Head of caudate nucleus (tissue), 42 donors: Measurements from ENCODE around the gene PBXIP1.

Experiments used
- DNase-seq, 42 donors: peaks; one replicate each; pipeline versions ENCODE4 v3.0.0 to v3.0.0-alpha.2; 2020 to 2021; ENCODE audit warnings: mixed read lengths in 7 of 42
- intact Hi-C: fragments of 100-400 bp; cut with DNase I; formaldehyde crosslinking; loops from one replicate; pipeline ENCODE4 v1.15.0; 2022

The PBXIP1 gene

DNA sequence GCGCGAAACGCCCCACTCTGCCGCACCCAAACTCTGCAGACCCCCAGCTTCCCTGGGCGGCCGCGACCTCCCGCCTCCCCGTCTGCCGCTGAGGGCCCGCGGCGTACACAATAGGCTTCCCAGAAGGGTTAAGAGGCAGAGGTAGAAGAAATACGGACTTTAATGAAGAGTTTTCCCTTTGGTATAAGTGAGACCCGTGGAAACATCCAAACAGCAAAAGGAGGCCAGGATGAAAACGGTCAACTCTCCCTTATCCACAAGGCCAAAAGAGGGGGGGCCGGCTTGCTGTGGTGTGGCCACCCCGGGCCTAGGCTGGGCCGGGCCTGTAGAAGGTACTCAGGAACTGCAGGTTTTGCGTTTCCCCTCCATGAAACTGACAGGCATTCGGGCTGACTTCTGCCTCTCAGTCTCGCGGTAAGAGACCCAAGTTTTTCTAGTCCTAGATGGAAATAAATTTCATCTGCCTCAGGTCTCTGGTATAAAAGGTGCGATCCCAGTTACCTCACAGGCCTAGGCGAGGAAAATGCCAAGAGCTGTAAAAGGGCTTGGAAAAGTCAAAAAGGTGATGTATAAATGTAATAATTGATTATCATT, 6.4 kb upstream of the PBXIP1 start:
- intact Hi-C loops = no loop called here
- peak in 18 of 42 donors; percentile 12 to 71 (median 40) for DNase-seq

DNA sequence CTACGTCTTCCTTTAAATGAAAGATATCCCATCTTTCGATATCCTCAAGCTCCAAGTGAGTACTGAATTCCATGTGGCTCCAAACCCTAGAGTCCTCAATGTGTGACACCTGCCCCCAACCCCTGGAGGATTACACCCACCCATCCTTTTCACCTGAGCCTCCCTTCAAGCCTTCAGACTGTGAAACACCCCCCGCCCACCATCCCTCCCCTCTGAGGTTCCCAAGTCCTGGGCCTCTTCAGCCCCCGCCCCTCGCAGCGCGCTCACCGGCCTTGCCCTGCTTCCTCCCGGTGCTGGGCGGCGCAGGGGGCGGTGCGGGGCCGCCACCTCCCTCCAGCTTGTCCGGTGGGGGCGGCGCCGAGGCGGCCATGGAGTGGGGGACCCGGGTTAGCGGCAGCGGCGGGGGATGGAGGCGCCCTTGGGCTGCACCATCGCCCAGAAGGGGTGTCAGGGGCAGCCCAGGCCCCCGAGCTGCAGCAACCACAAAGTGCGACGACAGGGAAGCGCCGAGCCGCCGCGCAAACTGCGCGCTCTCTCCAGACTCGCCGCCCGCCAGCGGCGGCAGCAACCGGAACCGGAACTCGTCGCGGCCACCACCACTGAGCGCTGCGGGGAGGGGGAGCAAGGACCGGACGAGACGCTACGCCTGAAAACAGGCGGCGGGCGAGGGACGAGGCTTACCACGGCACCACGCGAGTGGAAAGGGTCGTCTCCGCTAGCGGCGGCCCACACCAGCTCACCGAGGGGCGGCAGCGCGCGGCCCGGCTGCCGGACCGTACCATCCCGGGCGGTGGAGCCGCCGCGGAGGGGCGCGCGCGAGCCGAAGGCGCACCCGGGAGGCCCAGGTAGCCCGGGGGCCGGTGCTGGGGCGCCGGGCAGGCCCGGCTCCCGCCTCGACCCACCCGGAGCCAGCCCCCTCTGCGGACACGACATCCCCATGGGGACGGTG, 5.6 kb upstream of the PBXIP1 start, which contains the start of gene PYGO2:
Gene PYGO2, minus strand, starts transcription at position 576 of the 949 bp plus-strand sequence. Its CDS starts 206 bp downstream, at position 370.
- intact Hi-C loops = no loop called here

DNA sequence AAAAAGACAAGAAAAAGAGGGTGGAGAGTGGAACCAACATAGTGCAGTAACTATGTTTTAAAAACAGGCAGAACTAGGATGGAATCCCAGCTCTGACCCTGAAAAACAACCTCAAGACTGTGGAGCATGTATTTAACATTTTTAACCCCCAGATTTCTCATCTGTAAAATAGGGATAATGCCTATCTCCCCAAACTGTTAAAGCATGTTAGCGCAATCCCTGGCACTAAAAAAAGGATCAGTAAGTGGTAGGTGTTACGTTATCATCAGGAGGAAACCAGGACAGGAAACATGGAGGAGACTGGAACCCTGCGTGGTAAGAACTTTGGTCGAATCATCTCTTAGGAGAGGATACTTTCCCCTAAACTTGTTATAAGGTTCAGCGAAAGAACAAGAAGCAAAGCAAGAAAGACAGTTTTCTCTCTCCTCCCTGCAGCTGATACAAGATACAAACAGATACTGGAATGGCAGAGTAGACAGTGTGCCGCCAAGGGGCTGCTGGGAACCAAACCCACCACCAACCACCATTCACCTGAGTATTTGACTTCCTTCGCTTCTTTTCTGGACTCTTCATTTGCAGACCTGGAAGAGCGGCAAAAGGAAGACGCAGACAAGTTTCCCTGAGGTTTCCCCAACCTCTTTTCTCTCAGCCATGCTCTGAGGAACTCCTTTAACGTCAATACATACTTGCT, 4.7 kb upstream of the PBXIP1 start:
- intact Hi-C loops = no loop called here
- no peak for DNase-seq

More for the DNA sequence above, 5.6 kb upstream of the PBXIP1 start, which contains the start of gene PYGO2:
- DNase-seq = peak in 41 of 42 donors; percentile 63 to 90 (median 83)

DNA sequence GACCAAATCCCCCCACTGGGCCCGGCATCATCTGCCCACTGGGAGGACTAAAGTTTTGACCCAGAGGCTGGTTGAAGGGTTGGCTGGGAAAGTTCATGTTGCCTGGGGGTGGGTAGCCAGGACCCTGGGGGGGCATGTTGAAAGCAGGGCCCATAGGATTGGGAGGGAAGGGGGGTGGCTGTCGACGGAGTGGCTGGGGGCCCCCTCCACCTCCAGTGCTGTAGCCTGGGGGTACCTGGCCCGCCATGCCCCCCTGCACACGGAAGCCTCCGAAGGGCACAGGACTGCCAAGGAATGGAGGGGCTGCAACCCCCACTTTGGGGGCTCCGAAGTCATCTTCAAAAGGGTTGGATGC, 3.5 kb upstream of the PBXIP1 start:
- intact Hi-C loops = no loop called here
- no peak for DNase-seq

DNA sequence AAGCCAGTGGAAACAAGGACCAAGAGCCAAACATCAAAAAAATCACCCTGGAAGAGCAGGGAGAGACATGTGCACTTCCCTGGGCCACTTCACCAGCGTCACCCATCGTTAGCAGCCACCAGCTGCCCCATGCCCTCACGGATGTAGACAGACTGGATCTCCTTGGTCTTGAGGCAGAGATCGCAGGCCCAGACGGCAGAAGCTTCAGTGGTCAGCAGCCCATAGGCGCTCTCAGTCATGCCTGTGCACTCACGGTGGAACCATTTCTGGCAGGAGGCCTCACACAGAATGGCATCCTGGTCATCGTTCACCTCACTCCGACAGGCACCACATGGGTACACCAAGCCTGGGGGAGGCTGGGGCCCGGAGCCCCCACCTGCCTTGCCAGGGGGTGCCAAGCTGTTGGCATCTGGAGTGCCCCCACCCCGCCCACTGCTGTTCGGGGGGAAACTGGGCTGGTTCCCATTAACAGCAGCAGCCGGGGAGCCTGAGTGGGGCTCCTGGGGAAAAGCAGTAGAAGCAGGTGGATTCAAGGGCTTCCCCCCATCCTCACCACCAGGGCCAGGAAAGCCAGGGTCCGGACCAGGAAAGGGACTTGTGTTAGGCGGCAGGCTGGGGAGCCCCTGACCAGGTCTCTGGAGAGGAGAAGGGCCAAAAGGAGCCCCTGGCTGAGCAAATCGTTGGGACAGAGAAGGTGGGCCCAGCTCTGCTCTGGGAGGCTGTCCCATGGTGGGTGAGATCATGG, 3.0 kb upstream of the PBXIP1 start:
- DNase-seq = no peak
- intact Hi-C loops = no loop called here

DNA sequence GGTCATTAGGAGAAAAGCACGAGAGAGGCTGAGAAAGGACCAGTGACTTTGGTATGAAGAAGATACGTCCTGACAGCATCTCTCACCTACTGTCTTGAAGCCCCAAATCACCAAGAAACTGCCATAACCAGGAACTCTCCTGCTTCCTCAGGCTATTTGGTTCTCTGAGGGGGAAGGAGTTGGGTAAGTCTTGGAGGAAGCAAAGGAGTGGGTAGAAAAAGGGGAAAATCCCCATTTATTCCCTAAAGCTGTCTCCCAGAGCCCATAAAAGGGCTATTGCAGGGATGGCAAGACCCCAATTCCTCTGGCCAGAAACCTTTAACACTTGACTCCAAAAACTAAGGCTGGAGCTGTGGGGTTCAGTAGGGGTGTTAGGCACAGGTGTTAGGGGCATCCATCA, 2.1 kb upstream of the PBXIP1 start:
- intact Hi-C loops = no loop called here
- no peak for DNase-seq

GRCh38 chr1:154957091-154957657, 1.3 kb upstream of the PBXIP1 start:
- intact Hi-C loops = no loop called here
- DNase-seq = no peak

DNA sequence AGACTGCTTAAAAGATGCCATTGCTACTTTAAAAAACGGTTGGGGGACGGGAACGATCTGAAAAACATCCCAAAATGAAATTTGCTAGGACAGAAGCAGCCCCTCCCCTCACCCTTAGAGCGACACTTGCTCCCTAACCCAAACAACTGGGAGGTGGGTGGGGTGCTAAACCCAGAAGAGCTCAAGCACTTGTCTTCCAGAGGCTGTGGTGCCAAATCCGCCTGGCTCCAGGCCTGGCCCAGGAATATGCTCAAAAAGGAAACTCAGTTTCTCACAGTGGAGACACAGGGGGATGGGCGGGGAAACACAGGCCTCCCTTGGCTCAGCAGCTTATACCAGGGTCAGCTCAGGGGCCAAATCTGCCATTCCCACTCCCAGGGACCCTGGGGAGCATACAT, 644 bp upstream of the PBXIP1 start:
- intact Hi-C loops = no loop called here
- peak in 27 of 42 donors; percentile 13 to 71 (median 48) for DNase-seq

- intact Hi-C loops = no loop called here
- peak in 41 of 42 donors; percentile 43 to 91 (median 71) for DNase-seq
These were observed 721 bp downstream of the PBXIP1 start for GRCh38 chr1:154955039-154955717.

DNA sequence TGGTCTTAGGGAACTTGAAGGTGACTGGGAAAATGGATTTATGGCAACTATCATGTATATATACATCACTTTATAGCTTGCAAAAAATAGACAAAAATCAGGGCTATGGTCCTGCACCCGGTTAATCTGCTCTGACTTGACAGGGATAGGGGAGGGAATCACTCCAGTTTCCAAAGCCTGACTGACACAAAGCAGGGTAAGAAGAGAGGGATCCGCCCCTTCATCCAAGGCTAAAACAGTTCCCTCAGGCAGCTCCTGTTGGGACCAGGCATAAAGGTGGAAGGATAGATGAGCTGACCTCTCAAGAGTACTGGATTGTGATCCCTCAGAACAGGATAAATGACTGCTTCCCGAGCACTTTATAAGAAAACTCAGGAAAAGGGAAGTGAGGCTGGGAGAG, 1.4 kb downstream of the PBXIP1 start:
- intact Hi-C loops = no loop called here
- DNase-seq = no peak

GRCh38 chr1:154953611-154954038, 2.3 kb downstream of the PBXIP1 start:
- DNase-seq = peak in 6 of 42 donors; percentile 25 to 61 (median 40)
- intact Hi-C loops = no loop called here

DNA sequence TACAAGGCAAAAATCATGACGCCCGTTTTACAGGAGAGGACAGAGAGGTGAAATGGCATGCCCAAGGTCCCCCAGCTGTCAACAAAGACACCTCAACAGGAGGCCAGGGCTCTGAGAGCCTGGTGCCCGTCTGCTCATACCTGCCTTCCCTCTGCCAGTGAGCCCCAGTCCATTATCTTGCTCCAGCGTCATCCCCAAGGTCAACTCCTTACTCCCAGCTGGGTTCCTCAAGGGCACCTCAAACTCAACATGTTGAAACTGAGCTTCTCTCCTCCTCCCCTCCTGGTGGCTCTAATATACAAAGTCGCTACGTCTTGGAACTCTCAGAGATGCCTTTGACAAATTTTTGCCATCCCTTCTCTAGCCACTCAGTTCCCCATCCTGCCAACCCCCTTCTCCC, 3.2 kb downstream of the PBXIP1 start:
- DNase-seq = no peak
- intact Hi-C loops = no loop called here

- intact Hi-C loops = no loop called here
- DNase-seq = no peak
These were observed 3.8 kb downstream of the PBXIP1 start for GRCh38 chr1:154951901-154952657.

DNA sequence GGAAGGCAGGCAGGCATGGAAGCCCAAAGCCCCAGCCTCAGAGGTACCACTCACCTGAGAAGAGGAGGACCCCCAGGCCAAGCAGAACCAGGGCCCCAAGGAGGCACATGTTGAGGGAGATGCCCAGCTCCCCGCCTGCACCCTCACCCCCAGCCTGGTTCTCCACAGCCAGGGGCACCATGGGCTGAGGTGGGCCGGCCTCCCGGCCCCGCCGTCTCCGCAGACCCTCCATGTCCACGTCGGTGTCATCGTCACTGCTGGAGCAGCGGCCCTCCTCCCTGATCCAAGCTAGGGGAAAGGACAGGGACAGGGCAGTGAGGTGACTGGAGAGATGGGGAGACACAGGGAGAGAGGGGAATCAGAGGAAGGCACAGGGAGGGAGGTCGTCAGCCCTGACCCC, 7.8 kb downstream of the PBXIP1 start:
- intact Hi-C loops = no loop called here
- no peak for DNase-seq

DNA sequence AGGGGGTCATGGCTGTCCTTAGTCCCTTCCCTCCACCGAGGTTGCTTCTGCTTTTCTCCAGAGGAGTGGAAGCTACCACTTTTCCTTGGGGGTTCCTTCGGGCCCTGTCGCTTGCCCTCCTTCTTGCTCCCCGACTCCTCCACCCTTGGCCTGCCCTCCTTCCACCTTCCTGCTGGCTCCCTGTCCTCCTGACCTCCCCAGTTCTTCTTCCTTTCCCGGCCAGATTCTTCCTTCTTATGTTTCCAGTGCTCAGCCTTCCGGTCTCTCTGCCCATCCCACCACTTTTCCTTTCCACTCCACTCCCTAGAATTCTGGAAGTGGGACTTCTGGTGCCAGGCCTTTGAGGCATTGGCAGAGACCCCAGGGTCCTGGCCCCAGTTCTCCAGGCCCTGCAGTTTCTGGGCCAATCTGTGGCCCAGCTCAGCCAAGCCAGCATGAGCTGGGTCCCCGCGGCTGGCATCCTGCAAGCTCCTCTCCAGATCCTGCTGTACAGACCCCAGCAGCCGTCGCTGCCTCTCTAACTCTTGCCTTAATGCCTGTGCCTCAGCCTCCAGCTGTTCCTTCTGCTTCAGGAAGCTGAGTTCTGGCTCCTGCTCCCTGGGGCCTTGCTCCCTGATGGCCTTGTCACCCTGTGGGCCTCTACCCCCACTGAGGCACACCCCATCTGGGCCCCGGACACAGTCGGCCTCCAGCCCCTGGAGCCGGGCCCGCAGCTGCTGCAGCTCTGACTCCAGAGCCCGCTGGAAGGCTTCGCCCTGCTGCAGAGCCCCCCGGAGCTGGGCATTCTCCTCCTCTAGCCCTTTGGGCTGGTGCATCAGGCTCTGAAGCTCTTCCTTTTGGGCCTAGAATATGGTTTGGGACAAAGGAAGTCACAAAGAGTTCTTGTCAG, 9.7 kb downstream of the PBXIP1 start:
- peak in 15 of 42 donors; percentile 18 to 66 (median 43) for DNase-seq
- intact Hi-C loops = no loop called here

- no peak for DNase-seq
- intact Hi-C loops = no loop called here
These were observed 10.5 kb downstream of the PBXIP1 start for GRCh38 chr1:154945160-154945961.
